AG09319 (cell line): ENCODE results near the gene FAM107B.
"Not testable (repeated sequence)": the region's sequence is repeated elsewhere in the genome, so short reads cannot be mapped to it uniquely, and the experiment has no call there.

ENCODE experiments used
- DNase-seq: peaks from one replicate; pipeline ENCODE4 v3.0.0-alpha.2; 2010; ENCODE audit warnings: low read depth; ENCODE audit errors: extremely low read depth
- CTCF ChIP-seq: IDR thresholded peaks from 2 replicates; pipeline ENCODE4 v1.5.1; 2011; ENCODE audit warnings: low read depth, mild to moderate bottlenecking, inconsistent platforms, low read length, moderate library complexity

FAM107B gene

GRCh38 chr10:14598809-14599764 lies 175.6 kb downstream of the FAM107B start:
- no peak for TF ChIP-seq CTCF
- no peak for DNase-seq

DNA sequence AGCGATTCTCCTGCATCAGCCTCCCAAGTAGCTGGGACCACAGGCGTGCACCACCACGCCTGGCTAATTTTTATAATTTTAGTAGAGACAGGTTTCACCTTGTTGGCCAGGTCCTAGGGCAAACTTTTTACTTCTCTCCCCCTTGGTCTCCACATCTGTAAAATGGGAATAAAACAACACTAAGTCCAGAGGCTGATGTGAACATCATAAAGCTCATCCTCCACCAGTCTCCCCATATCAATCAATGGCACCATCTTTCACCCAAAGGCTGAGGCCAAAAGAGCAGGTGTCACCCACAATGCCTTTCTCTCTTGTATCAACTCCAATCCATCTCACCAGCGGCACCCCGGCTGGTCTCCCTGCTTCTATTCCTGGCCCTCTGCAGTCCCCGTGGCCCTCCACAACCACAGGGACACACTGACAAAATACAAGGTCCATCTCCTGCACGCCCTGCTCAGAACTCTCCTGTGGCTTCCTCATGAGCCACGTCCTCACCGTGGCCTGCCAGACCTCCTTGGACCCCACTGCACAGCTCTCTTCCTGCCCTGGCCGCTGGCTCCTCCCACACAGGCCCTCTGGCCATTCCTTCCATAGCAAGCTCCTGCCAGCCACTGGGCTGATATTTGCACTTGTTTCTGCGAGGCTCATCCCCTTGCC lies 179.0 kb downstream of the FAM107B start:
- DNase-seq: no peak
- no peak for TF ChIP-seq CTCF

DNA sequence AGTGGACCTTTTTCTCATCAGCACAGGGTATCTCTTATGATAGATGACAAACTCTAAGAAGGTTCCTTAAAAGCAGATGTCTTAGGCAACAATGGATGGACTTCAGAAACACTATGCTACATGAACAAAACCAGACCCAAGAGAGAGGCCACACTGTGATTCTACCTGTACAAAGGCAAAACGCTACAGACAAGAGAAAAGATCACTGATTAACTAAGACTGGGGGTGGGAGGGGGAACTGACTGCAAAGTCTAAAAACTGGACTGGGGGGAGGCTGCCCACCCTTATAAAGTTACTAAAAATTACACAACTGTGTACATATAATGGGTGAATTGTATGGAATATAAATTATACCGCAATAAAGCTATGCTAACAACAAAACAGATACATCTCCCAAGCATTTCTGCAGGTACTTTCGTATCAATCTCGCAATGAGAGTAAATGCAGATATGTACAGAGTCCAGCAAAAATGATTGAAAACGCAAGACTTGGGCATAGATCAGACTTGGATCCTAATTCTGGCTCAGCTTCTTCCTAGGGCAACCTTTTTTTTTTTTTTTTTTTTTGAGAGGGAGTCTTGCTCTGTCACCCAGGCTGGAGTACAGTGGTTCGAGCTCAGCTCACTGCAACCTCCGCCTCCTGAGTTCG lies 179.7 kb downstream of the FAM107B start:
- no peak for TF ChIP-seq CTCF
- no peak for DNase-seq

DNA sequence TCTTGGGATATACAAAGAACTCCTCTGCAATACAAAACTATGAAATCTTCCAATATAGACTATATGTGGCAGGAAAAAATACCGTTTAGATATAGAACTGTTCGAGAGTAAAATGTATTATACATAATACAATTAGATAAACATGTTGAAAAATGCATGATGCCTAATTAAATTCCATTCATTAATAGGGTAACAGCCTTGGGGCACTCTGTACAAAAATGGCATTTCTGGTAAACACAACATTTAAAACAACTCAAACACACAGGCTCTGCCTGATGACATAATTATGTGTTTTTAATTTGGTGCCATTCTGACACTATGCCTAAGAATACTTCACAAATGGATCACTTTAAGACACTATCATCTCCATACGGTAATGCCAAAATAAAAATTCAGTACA lies 180.9 kb downstream of the FAM107B start:
- DNase-seq: no peak
- TF ChIP-seq CTCF: no peak

DNA sequence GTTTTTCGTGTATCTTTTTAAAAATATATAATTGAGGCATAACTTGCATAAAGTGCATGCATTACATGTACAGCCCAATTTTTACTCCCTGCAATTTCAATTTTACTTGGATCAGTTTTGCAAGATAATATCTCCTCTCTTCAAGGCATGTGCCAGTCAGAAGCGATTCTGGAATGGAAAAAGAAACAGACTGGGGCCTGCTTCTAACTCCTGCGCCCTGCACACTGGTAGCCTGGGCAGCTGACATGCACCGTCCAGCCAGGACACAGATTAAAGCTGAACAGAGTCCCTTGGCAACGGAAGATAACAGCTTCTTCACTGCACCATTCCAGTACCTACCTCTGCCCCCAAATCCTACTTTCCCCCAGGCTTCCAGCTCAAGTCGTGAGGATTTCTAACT lies 182.1 kb downstream of the FAM107B start:
- TF ChIP-seq CTCF: no peak
- DNase-seq: no peak

- TF ChIP-seq CTCF: no peak
These were observed 182.7 kb downstream of the FAM107B start for GRCh38 chr10:14592026-14592425.

GRCh38 chr10:14588938-14589294 lies 185.8 kb downstream of the FAM107B start:
- not testable (repeated sequence) for DNase-seq

More at GRCh38 chr10:14592026-14592425, 182.7 kb downstream of the FAM107B start:
- DNase-seq: no peak
